Jurkat, Clone E6-1 (cell line): Measurements from ENCODE around the gene RDX.

Source experiments
- DNase-seq: peaks from one replicate; pipeline ENCODE4 v3.0.0-alpha.2; 2011; ENCODE audit warnings: low read depth, low spot score
- H3K4me3 ChIP-seq: 2 replicates; pipeline ENCODE4 v1.5.1; 2011; ENCODE audit warnings: mild to moderate bottlenecking, low read length, control low read depth, moderate library complexity

The RDX gene

DNA sequence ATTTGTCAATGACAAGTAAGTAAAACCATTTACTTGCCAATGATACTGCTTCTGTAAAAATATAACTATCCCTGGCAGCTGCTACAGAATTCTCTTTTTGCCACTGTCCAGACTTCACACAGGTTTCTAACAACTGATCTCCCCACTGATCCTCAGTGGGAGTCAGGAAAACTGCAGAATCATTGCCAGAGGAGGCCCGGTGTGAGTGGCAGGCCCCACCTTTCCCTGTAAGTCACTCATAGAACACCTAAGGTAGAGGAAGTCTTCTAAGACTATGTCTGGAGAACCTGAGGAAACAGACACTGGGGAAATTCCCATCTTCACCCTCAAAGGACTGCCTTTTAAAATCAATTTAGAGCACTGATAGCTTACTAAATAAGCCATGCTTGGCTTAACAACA is 136.9 kb downstream of the RDX start:
- no peak overlapping the region for H3K4me3 ChIP-seq
- DNase-seq, result no peak

GRCh38 chr11:110158317-110159200 is 137.9 kb downstream of the RDX start:
- no peak for DNase-seq

GRCh38 chr11:110156503-110156902 is 139.9 kb downstream of the RDX start:
- no peak for DNase-seq
- H3K4me3 ChIP-seq, result no peak overlapping the region

More at GRCh38 chr11:110158317-110159200, 137.9 kb downstream of the RDX start:
- no peak overlapping the region for H3K4me3 ChIP-seq

- no peak overlapping the region for H3K4me3 ChIP-seq
- DNase-seq, result no peak
These were observed 142.9 kb downstream of the RDX start for GRCh38 chr11:110153474-110153873.

- DNase-seq, result no peak
- no peak overlapping the region for H3K4me3 ChIP-seq
These were observed 144.2 kb downstream of the RDX start for GRCh38 chr11:110152199-110152598.

DNA sequence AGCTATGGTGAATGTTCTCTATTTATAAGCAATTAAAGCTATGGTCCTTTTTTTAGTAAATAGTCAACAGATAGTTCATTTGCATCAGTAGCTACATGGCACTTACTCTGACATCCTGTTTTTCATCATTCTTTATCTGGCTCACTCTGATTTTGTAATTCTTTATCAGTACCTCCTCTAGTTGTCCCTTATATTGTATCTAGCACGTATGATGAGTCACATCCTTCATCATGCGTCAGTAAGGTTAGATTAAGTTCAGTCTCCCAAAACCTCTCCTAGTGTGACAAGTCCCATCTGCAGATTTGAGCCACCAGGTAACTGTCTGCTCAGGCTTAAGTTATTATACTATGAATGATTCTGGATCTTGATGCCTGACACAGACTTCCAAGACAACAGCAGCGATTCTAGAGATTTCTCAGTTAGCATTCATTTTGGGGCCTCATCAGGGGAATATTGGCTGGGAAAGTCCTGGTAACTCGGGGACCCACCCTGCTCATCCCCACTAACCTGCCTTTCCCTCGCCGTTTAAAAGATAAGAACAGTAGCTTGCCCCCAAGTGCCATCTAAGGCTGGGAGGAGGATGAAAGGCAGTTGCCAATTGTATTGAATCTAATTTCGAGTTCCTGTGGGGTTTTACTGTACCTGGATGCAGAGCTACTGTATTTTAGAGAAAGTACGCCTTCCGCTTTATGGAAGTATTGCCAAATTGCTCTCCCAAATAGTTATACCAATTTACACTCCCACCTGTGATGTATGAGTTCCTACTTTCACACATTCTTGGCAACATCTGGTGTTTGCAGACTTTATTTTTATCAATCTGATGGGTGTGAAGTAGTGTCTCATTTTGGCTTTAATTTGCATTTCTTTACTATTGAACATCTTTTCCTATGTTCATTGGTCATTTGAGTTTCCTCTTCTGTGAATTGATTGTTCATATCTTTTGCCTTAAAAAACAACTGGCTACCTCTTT is 147.4 kb downstream of the RDX start:
- H3K4me3 ChIP-seq, result no peak overlapping the region
- DNase-seq, result no peak

GRCh38 chr11:110147962-110148709 is 148.3 kb downstream of the RDX start:
- DNase-seq, result no peak
- H3K4me3 ChIP-seq, result no peak overlapping the region

DNA sequence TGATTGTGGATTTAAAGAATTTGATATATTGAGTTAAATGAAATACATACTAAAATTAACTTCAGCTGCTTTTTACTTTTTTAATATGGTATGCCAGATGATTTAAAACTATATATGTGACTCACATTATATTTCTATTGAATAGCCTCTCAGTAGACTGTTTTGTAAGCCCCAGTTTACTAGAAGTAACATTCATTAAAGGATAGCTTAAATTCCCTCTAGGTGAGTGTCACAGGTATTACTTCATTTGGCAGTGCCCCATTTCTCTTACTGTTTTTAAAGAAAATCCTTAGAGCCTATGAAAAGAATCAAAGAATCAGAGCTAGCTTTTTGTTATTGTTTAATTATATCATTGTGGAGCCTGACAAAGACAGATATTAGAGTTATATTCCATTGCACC is 154.6 kb downstream of the RDX start:
- DNase-seq, result no peak
- no peak overlapping the region for H3K4me3 ChIP-seq

GRCh38 chr11:110134110-110134509 is 162.3 kb downstream of the RDX start:
- H3K4me3 ChIP-seq, result no peak overlapping the region
- no peak for DNase-seq

DNA sequence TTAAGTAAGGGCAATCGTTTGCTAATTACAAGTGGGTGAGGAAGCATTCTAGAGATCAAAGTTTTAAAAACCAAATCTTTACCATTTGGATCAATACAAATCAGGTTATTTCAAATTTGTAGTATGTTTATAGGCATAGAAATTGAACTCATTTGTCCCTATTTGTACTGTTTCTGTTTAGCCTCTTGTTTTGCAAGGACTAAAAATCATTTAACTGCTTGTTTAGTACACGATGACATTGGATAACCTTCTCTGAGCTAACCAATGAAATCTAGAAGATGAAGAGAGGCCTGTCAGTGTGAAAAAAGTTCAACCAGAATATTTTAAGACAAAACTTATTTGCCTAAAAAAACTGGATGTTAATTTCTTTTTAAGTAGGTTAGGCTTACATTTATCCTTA is 163.3 kb downstream of the RDX start:
- DNase-seq, result no peak

GRCh38 chr11:110131386-110132123 is 164.9 kb downstream of the RDX start:
- no peak for DNase-seq
- H3K4me3 ChIP-seq, result no peak overlapping the region

More for the DNA sequence above, 163.3 kb downstream of the RDX start:
- no peak overlapping the region for H3K4me3 ChIP-seq

GRCh38 chr11:110130642-110131238 is 165.7 kb downstream of the RDX start:
- DNase-seq, result no peak
- H3K4me3 ChIP-seq, result no peak overlapping the region

GRCh38 chr11:110128161-110128560 is 168.3 kb downstream of the RDX start:
- H3K4me3 ChIP-seq, result no peak overlapping the region
- DNase-seq, result no peak

- H3K4me3 ChIP-seq, result no peak overlapping the region
- no peak for DNase-seq
These were observed 169.5 kb downstream of the RDX start for GRCh38 chr11:110126936-110127335.

DNA sequence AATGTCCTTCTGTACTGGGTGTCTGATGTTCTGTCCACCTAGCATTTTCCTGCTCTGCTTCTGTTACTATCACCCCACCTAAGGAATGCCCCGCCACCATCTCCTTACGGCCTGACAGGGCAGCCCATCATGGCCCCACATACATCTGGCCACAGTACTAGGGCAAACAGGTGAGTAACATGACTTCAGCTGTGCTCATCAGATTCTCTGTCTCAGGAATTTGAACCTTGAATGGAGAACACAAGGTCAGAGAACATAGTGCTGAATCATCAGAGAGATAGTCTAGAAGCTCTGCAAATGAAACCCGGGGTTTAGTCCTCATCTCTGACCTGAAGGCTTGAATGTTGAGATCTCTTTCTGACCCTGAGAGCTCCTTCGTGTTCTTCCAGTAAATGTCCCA is 170.8 kb downstream of the RDX start:
- no peak overlapping the region for H3K4me3 ChIP-seq
- no peak for DNase-seq
